Measurements from ENCODE around the gene SHANK1. TPM values are rescaled to one million over a fixed set of nuclear protein-coding genes. Genes with fewer than 3 reads are reported as not detected.
"Not testable (repeated sequence)": the region's sequence is repeated elsewhere in the genome, so short reads cannot be mapped to it uniquely, and the experiment has no call there.

Gene SHANK1
- total and polyA plus RNA-seq, 2 of the 4 experiments (the other 2 are of a cell fraction): 6.1 to 6.7 TPM

- dilution Hi-C loops (cut with HindIII; ENCODE audit: low sequenced_read_pairs, unreplicated experiment) (no loop called here), in situ Hi-C loops (cut with MboI; ENCODE audit: low sequenced_read_pairs) (no loop called here), intact Hi-C loops (cut with micrococcal nuclease) (no loop called here)
- POLR2A ChIA-PET (ENCODE audit: unreplicated experiment): interaction anchor here (0.6 kb wide), 2 partner anchors 71 to 1403 kb away, joined by 3 to 5 read pairs; no protein-coding TSS in a partner anchor
- H3K9ac ChIP-seq (ENCODE audit: low read depth, low read length): no peak overlapping the region
- no peak overlapping the region for H4K8ac ChIP-seq (ENCODE audit: low read depth in 2 of 2, low read length in 2 of 2)
- no peaks in the 10 kb centered on the region for H3K4me1 ChIP-seq (ENCODE audit: control insufficient read depth, insufficient read depth, low read length)
- no peak overlapping the region for H2BK120ac ChIP-seq (ENCODE audit: low read depth, low read length)
- CTCF ChIA-PET: no interaction called here
- no peak overlapping the region for H2AK5ac ChIP-seq (ENCODE audit: low read depth, low read length)
- H3K23ac ChIP-seq (ENCODE audit: low read depth, low read length): no peak overlapping the region
- no peak overlapping the region for H2BK15ac ChIP-seq (ENCODE audit: low read depth, low read length)
- H3K27me3 ChIP-seq (ENCODE audit: control insufficient read depth, insufficient read depth, low read length): no peaks in the 10 kb centered on the region
- BruUV-seq (replicated peaks): no TSS peak
- no peak overlapping the region for H3K18ac ChIP-seq (ENCODE audit: low read depth, low read length)
- ATAC-seq (ENCODE audit: low read depth) (no peak), DNase-seq (no peak)
- no peak overlapping the region for H3K27ac ChIP-seq (ENCODE audit: insufficient read depth, low read length)
- H4K91ac ChIP-seq (ENCODE audit: insufficient read depth, low read depth, low read length): no peak overlapping the region
- no peak overlapping the region for H2AFZ ChIP-seq (replicated peaks; ENCODE audit: low read length, poor library complexity)
- no peaks in the 10 kb centered on the region for H3K79me1 ChIP-seq (ENCODE audit: low read depth in 1 of 2, low read length in 2 of 2)
- H2AK9ac ChIP-seq (replicated peaks; ENCODE audit: low read depth, low read length, poor library complexity): no peak overlapping the region
- no peak for TF ChIP-seq RFX5 (IDR thresholded peaks at IDR 0.05; ENCODE audit: low read depth, low read length)
- no peak for TF ChIP-seq USF2 (IDR thresholded peaks at IDR 0.05; ENCODE audit: low read depth, low read length)
- no peak for TF ChIP-seq ELK1 (IDR thresholded peaks at IDR 0.05; ENCODE audit: borderline replicate concordance, low read depth, low read length)
- TF ChIP-seq SMC3 (IDR thresholded peaks at IDR 0.05; ENCODE audit: low read depth, low read length): no peak
- no peak for TF ChIP-seq NFE2L2 (IDR thresholded peaks at IDR 0.05; ENCODE audit: low read depth, low read length)
- no peak for TF ChIP-seq RCOR1 (IDR thresholded peaks at IDR 0.05; ENCODE audit: insufficient replicate concordance, low read length)
- no CpG with 5 or more reads among the region's 7 CpGs for WGBS, 2 experiments (ENCODE audit: extremely low coverage in 2 of 2, insufficient read length in 1 of 2)
- H3K4me3 ChIP-seq (ENCODE audit: insufficient read depth, low read depth, low read length): no peak overlapping the region
- H3K14ac ChIP-seq (replicated peaks; ENCODE audit: low read depth, low read length): no peak overlapping the region
- no peaks in the 10 kb centered on the region for H4K20me1 ChIP-seq (ENCODE audit: insufficient read depth, low read length)
- H3K4me2 ChIP-seq (ENCODE audit: low read depth, low read length): no peak overlapping the region
- no peak overlapping the region for H2BK5ac ChIP-seq (ENCODE audit: low read depth, low read length, poor library complexity, severe bottlenecking)
- H3K9me3 ChIP-seq (ENCODE audit: control insufficient read depth, insufficient read depth, low read length): 0 out of 2 replicates have a peak, but pooled peaks cover 2% of the 10 kb centered on the region
- no peak overlapping the region for H2BK20ac ChIP-seq (ENCODE audit: low read depth, low read length)
- no peak overlapping the region for H4K5ac ChIP-seq (ENCODE audit: low read depth, low read length)
- no peaks in the 10 kb centered on the region for H3K9me1 ChIP-seq (ENCODE audit: insufficient read depth, low read length)
- no peaks in the 10 kb centered on the region for H3K36me3 ChIP-seq (ENCODE audit: control insufficient read depth, insufficient read depth, low read length)
- no peak overlapping the region for H3K56ac ChIP-seq (ENCODE audit: extremely low read depth, insufficient read depth, low read length)
- no peak overlapping the region for H3K4ac ChIP-seq (ENCODE audit: low read depth, low read length)
Observed at GRCh38 chr19:50764409-50764808, 44.8 kb upstream of the SHANK1 start.

DNA sequence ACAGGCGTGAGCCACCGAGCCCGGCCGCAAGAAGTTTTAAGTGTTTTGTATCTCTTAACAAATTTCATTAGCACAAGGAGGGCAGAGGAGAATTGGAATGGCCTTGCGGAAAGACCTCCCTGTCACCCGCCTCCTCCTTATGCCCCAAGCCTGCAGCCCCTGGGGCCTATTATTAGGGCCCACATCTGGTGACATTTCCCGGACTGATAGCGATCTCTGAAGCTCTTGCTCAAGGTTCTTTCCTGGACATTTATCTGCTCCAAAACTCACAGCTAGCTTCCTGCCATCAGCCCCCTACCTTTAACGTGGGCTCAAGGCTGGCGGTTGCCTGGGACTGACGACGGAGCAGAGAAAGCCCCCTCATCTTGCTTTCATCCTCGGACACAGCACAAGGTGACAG is 43.9 kb upstream of the SHANK1 start:
- H3K23ac ChIP-seq (ENCODE audit: low read depth, low read length); H3K79me1 ChIP-seq (ENCODE audit: low read depth in 1 of 2, low read length in 2 of 2); in situ Hi-C loops (cut with MboI; ENCODE audit: low sequenced_read_pairs); POLR2A ChIA-PET (ENCODE audit: unreplicated experiment); H2BK20ac ChIP-seq (ENCODE audit: low read depth, low read length); H4K20me1 ChIP-seq (ENCODE audit: insufficient read depth, low read length); ATAC-seq (ENCODE audit: low read depth); H3K36me3 ChIP-seq (ENCODE audit: control insufficient read depth, insufficient read depth, low read length); H2AK5ac ChIP-seq (ENCODE audit: low read depth, low read length); H4K91ac ChIP-seq (ENCODE audit: insufficient read depth, low read depth, low read length); CTCF ChIA-PET; H4K5ac ChIP-seq (ENCODE audit: low read depth, low read length); dilution Hi-C loops (cut with HindIII; ENCODE audit: low sequenced_read_pairs, unreplicated experiment); H3K4me1 ChIP-seq (ENCODE audit: control insufficient read depth, insufficient read depth, low read length); H2AK9ac ChIP-seq (replicated peaks; ENCODE audit: low read depth, low read length, poor library complexity); H3K9me3 ChIP-seq (ENCODE audit: control insufficient read depth, insufficient read depth, low read length); H3K56ac ChIP-seq (ENCODE audit: extremely low read depth, insufficient read depth, low read length); H3K27me3 ChIP-seq (ENCODE audit: control insufficient read depth, insufficient read depth, low read length); H3K18ac ChIP-seq (ENCODE audit: low read depth, low read length); H2BK5ac ChIP-seq (ENCODE audit: low read depth, low read length, poor library complexity, severe bottlenecking); H3K9ac ChIP-seq (ENCODE audit: low read depth, low read length); H3K27ac ChIP-seq (ENCODE audit: insufficient read depth, low read length); H2BK120ac ChIP-seq (ENCODE audit: low read depth, low read length); H3K4me2 ChIP-seq (ENCODE audit: low read depth, low read length); H3K14ac ChIP-seq (replicated peaks; ENCODE audit: low read depth, low read length); H2AFZ ChIP-seq (replicated peaks; ENCODE audit: low read length, poor library complexity); H4K8ac ChIP-seq (ENCODE audit: low read depth in 2 of 2, low read length in 2 of 2); intact Hi-C loops (cut with micrococcal nuclease); H2BK15ac ChIP-seq (ENCODE audit: low read depth, low read length); H3K4ac ChIP-seq (ENCODE audit: low read depth, low read length); H3K9me1 ChIP-seq (ENCODE audit: insufficient read depth, low read length); H3K4me3 ChIP-seq (ENCODE audit: insufficient read depth, low read depth, low read length); BruUV-seq (replicated peaks); DNase-seq: not testable (repeated sequence)
- whole genome bisulfite sequencing, 2 experiments (ENCODE audit: extremely low coverage in 2 of 2, insufficient read length in 1 of 2): no CpG with 5 or more reads among the region's 13 CpGs
